HG03565 (cell line): Measurements from ENCODE around the gene RAP1GDS1.
"Not testable (repeated sequence)": the region's sequence is repeated elsewhere in the genome, so short reads cannot be mapped to it uniquely, and the experiment has no call there.

Experiments used
- ATAC-seq: cut with Tn5 transposase; IDR thresholded peaks from one replicate; pipeline ENCODE4 v1.9.1; 2021; ENCODE audit warnings: mild to moderate bottlenecking, moderate library complexity; ENCODE audit not compliant: unreplicated experiment

Gene RAP1GDS1

DNA sequence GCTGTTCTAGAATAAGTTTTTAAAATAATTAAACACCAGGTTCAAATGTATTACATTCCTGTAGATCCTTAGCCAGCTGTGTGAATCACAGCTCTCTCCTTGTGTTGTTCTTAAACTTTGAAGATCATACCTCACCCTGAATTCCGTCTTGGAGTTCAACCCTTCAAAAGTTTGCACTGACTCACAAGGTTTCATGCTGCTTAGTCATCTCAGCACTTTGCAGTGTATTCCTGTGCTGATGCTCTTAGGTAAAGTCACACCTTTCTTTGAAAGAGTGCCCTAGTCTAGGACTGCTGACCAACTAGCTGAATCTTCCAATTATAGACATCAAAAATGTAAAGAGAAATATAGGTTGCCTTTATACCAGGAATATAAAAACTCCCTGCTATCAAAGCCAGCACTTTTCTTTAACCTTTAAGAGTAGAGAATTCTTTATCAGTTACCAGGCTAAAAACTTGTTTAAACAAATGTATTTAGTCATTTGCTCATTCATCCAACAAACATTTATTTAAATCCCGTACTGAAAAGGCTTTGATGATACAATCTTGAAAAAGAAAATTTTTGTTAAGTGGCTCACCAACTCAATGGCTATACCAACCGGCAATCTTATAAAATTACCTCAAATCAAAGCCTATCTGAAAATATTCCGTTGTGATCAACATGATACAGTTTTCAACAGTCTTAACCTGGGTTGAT, 169.7 kb downstream of the RAP1GDS1 start:
- no peak for ATAC-seq

DNA sequence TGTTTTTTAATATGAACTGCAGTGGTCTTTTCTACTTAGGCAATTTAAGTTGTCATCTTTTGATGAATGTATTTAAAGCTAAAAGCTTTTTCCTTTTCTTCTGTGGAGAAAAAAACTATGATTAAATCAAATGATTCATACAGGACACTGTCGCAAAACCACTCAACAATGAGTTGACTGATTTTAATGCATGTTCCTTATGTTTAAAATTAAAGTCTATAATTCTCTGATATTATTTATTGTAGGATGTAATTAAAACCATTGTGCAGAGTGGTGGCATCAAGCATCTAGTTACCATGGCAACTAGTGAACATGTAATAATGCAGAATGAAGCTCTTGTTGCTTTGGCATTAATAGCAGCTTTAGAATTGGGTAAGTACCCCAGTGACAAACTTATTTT, 172.5 kb downstream of the RAP1GDS1 start:
- no peak for ATAC-seq

DNA sequence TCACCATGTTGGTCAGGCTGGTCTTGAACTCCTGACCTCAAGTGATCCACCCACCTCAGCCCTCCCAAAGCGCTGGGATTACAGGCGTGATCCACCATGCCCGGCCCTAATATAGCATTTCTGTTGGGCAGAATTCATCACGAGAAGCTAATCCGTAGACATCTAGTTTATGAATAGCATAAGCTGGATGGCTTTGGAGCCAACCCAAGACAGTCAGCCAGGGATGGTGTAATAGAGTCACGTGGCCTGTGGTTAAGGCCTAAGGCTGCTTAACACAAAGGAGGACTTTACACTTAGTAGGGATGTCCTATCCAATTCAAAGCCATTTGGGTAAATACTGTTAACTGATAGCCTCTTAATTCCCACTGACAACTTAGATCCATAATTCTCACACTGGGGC, 173.6 kb downstream of the RAP1GDS1 start:
- no peak for ATAC-seq

DNA sequence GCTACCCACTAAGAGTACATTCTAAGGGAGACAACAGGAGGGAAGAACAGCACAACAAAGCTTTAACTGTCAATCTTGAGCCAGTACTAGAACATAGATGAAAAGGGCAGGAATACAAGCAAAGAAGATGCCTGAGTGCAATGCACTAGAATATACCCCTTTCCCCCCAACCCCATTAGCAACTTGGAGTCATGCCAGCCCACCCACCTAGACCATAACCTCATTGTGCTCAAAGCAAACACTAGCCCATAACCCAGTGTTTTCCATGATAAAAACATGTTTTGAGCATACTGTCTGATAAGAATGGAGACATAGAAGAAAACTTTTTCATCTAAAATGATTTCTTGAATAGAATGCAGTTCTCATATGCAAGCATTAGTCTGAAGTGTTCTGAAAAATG, 183.2 kb downstream of the RAP1GDS1 start:
- no peak for ATAC-seq

DNA sequence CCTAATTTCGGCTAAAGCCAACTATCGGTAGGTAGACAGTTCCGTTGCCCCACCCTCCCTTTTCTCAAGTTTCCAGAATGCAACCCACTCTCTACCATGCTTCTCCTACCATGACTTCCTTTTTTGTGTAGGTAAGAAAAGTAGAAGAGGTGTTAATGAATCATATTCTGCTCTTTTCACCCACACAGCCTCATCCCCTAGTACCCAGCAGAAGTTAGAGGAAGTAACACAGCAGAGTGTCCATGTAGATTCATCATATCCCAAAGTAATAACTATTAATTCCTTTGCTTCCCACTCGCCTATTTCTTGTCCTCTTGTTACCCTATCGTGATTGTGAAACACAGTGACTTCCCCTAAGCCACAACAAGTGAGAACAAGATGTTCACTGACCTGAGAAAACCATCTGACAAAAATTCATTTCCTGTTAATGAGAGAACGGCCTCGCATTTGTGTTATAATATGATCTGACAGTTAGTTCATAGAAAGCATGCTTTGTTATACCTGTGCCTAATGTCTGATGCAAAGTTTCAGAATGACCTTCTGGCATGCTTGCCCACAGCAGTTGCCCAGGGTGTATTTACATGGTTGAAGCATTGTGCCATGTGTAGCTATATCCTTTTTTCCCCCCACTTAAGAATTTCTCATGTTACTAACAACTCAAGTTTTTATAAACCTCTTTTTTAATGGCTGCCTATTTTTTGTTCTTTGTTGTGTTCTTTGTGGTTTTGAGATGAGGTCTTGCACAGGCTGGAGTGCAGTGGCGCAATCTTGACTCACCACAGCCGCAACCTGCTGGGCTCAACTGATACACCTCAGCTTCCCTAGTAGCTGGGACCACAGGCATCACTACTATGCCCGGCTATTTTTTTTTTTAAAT, 185.6 kb downstream of the RAP1GDS1 start:
- peak; percentile 66 for ATAC-seq

DNA sequence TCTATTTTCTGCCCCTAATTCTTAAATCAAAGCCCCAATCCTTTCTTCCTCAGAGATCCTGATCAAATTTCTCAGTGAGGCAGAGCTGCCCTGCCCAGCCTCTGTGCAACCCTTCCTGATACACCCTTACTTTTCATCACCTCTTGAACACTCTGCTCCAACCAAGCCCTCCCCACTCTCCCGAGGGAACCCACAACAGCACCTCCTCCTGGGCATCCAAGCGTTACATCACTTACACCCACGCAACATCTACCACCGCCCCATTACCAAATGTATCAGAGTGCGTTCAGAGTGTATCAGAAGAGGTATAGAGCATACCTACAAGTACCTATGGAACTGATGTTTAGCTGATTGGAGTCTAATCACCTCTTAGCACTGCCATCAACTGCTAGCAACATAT, 186.5 kb downstream of the RAP1GDS1 start:
- no peak for ATAC-seq

DNA sequence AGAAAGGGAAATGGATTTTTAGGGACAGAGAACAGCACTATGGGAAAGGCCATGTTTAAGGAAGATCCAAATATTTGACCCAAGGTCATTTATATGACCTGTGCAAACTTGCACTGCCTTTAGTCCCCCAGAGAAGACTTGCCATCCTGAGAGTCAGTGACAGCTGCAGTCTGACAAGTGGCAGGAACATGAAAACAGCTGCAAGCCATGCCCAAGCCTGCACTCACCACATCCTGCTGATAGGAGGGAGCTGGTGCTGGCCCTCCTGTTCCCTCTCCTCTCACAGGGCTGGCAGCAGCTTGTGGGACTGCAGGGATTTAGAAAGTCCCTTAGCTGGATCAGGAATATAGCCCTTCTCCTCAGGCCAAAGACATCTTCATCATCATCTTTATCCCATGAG, 187.7 kb downstream of the RAP1GDS1 start:
- ATAC-seq: no peak

DNA sequence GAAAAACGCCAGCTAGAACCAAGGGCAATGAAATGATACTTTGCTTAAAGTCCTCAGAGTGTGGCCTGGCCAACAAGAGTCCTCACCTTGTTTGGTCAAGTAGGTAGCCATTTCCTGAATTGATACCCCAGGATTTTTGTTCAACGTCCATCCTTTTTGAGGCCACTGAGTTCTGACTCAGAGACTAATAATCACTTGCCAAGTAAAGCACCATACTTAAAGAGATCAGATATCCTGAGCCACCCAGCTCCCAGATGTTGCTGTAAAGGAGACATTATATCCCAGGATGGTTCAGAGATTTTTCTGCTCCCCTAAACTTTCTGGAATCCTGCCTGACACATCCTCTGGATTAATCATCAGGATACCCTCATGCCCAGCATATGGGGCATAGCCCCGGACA, 190.9 kb downstream of the RAP1GDS1 start:
- no peak for ATAC-seq

DNA sequence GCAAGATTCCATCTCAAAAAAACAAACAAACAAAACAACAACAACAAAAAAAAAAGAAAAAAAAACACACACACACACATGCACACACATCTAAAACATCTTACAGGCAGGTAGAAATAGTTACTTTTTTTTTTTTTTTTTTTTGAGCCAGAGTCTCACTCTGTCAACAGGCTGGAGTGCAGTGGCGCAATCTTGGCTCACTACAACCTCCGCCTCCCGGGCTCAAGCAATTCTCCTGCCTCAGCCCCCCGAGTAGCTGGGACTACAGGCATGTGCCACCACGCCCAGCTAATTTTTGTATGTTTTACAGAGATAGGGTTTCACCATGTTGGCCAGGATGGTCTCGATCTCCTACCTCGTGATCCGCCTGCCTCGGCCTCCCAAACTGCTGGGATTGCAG, 196.2 kb downstream of the RAP1GDS1 start:
- not testable (repeated sequence) for ATAC-seq

DNA sequence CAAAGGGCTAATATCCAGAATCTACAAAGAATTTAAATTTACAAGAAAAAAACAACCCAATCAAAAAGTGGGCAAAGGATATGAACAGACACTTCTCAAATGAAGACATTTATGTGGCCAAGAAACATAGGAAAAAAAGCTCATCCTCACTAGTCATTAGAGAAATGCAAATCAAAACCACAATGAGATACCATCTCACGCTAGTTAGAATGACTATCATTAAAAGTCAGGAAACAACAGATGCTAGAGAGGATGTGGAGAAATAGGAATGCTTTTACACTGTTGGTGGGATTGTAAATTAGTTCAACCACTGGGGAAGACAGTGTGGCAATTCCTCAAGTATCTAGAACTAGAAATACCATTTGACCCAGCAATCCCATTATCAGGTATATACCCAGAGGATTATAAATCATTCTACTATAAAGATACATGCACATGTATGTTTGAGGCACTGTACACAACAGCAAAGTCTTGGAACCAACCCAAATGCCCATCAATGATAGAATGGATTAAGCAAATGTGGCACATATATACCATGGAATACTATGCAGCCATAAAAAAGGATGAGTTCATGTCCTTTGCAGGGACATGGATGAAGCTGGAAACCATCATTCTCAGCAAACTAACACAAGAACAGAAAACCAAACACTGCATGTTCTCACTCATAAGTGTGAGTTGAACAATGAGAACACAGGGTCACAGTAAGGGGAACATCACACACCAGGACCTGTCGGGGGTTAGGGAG, 200.1 kb downstream of the RAP1GDS1 start:
- ATAC-seq: not testable (repeated sequence)

DNA sequence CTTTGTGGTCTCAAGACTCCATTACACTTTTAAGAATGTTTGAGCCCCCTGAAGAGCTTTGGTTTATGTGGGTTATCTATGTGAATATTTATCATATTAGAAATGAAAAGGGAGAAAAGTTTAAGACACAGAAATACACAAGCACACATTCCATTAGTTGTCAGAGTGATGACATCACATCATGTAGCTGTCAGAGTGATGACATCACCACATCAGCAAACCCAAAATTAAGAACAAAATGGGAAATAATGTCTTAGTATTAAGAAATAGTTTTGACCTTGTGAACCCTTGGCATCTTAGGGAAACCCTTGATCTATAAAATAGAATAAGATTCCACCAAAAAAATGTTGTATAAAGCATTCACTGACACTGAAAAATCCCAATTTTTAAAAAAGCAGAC, 201.3 kb downstream of the RAP1GDS1 start:
- ATAC-seq: no peak

DNA sequence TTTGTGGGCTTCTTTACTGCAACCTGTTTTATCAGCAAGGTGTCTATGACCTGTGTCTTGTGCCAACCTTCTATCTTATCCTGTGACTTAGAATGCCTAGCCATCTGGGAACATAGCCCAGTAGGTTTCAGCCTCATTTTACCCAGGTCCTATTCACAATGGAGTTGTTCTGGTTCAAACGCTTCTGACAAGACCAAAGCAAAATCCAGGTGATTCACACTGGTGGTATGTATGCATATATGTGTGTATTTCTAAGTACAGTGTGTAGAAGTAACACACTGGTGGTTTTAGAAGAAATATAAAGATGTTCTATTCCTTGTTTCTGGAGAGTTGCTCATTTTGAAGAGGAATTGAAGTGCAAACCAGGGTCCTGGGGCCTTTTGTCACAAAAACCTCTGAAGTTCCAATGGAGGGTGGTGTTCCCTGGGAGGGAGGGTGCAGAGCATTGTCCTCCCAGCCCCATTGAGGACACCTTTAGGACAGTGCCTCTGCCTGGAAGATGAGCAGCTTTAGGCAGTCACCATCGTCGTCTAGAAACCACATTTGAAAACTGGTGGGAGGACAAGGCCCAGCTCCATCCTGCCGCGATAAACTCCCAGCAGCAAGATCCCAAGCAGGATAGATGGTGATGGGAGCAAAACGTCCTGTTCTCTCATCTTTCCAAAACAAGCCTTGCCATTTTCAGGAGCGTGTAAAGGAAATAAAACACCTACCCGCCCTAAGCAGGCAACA, 205.8 kb downstream of the RAP1GDS1 start:
- ATAC-seq: no peak

DNA sequence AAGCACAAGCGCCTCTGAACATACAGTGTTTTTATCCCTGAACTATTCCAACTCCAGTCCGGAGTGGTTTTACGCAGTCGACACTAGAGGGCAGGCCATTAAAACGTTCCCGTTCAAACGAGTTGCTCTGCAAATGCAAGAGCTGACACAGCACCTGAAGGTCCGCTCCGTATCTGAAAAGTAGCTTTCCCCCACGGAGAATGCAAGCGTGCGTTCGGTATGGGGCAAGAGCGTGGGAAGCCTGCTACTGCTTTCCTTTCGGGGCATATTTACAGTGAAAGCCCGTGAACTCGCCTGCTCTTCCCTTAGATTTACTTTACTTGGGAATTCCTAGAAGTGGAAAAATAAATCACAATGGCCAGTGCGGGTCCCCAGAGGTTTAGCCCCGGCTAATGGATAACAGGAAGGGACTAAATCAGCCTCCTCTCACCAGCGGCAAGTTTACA, 206.5 kb downstream of the RAP1GDS1 start:
- ATAC-seq: peak; percentile 94

DNA sequence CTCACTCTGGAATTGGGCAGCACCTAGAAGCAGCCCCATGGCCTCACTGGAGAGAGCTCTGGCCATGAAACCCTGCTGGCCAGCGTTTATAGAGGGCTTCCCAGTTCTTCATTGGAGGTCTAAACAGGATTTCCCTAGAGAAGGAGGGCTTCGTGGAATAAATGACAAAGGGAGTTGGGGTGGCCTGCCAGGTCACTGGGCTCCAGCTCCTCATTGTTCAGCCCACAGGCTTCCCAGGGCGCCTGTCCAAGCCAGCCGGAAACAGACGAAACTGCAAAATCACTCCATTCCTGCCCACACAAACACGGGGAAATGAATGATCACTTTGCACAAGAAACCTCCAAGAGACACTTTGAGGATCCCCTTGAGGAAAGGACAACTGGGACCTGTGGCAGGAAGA, 207.5 kb downstream of the RAP1GDS1 start:
- no peak for ATAC-seq

DNA sequence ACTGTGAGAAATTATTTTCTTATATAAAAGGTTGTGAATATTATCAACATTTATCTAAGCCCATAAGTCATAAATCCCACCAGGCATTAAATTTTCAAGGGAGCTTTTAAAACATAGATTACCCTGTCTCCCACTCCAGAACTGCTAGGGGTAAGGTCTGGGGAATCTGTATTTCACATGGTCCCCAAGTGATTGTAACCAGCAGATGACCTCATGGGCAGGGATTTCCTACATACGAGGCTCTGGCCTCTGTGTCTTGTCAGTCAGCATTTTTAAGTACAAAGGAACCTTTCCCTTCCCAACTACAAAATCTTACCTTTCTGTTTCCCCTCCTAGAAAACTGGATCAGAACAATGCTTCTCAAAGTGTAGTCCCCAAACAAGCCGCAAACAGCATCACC, 208.6 kb downstream of the RAP1GDS1 start:
- no peak for ATAC-seq

DNA sequence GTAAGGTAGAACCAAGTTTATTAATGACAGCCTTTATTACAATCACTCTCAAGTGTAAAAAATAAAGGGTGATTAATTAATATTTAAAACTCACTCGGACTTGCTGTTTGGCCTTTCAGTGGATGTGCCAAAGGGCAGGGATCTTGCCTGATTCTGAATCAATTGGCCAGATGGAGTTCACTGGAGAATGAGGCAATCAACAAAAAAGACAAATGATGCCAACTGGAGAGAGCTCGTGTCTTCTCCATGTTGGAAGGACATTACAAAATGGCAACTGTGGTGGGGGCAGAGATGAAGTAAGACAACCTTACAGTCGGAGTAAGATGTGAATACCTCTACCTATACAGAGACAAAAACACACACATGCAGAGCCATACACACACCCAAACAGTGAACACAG, 209.2 kb downstream of the RAP1GDS1 start:
- ATAC-seq: no peak

DNA sequence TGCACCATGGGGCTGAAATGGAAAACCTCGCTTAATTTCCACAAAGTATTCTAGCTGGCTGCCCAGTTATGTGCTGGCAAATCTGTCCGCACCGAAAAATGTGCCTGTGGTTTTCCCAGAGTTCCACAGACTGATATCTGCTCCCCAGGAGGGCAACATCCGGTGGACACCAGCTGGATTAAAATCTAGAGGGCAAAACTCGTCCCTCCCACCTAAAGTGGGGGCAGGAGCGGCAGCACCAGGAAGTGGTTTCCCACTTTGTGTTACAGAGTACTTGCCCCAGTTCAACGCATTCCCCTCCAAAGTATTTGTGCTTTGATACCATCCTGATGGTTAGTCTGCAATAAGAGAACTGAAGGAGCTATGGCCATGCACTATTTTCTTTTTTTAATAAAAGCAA, 209.6 kb downstream of the RAP1GDS1 start:
- no peak for ATAC-seq

DNA sequence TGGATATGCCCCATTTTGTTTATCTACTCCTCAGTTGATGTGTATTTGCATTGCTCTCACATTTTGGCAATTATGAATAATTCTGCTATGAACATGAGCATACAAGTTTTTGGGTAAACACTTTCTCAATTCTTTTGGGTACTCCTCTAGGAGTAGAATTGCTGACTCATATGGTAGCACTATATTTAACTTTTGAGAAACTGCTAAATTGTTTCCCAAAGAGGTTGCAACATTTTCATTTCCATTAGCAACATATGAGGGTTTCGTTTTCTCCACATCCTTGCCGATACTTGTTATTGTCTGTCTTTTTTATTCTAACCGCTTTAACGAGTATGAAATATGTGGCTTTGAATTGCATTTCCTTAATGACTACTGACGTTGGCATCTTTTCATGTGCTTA, 211.9 kb downstream of the RAP1GDS1 start:
- ATAC-seq: no peak

DNA sequence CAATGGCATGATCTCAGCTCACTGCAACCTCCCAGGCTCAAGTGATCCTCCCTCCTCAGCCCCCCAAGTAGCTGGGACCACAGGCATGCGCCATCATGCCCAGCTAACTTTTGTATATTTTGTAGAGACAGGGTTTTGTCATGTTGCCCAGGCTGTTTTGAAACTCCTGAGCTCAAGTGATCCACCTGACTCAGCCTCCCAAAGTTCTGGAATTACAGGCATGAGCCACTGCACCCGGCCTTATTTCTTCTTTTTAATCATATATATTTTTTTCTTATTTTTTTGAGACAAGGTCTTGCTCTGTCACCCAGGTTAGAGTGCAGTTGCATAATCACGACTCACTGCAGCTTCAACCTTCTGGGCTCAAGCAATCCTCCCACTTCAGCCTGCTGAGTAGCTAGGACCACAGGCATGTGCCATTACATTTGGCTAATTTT, 213.2 kb downstream of the RAP1GDS1 start:
- no peak for ATAC-seq

DNA sequence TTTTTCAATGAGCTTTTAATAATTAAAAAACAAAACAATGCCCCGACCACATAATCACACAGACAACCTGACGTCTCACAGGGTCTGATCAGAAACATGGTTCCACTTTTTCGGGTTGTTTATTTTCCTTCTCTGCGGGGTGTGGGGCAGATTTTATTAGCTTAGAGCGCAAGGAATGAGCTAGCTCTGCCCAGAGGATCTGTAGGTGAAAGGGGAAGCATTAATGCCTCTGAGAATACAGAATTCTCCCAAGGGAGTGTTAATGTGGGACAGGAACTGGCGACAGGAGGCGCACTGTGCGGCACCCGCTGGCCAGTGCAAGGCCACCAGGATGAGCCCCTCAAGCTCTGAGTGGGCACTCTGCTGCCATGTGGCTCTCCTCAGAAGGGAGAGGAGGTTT, 215.7 kb downstream of the RAP1GDS1 start:
- no peak for ATAC-seq

DNA sequence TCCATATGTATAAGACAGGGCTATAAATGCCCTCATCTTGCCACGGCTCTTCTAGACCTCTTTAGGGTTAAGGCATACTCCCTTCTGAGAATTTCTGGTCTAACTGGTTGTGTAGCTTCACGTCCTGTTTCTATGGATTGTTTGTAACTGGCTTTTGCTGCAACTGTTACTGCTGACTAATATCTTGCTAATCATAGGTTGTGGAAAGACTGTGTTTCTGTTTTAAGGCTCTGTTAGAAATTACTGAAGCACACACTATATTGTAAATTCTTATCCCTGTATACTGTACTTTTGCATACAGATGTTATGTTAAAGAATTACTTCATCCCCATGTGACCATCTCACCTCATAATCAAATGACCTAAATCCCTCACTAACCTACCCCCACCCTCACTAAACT, 218.4 kb downstream of the RAP1GDS1 start:
- ATAC-seq: not testable (repeated sequence)
